ENCODE data around the gene BTBD9. TPM values are rescaled to one million over a fixed set of nuclear protein-coding genes. Genes with fewer than 3 reads are reported as not detected.

BTBD9 gene
- total and polyA plus RNA-seq, 2 donors (not counting 1 experiment from before 2014, with no cell fraction given) = 4.1 to 48.9 TPM

GRCh38 chr6:38508894-38509293, 130.8 kb downstream of the BTBD9 start:
- H3K27ac ChIP-seq (ENCODE audit: low read length in 2 of 2) = no peak overlapping the region
- no peak overlapping the region for H3K4me3 ChIP-seq (ENCODE audit: control extremely low read depth in 1 of 5, extremely low read depth in 1 of 5, insufficient read depth in 1 of 5, low read depth in 2 of 5, low read length in 4 of 5)
- Mint-ChIP-seq H3K27me3 (no peaks in the 10 kb centered on the region), H3K9me3 (ENCODE audit: insufficient read depth) (no peaks in the 10 kb centered on the region), H3K4me1 (no peaks in the 10 kb centered on the region), H3K4me3 (no peak overlapping the region), H3K27ac (no peak overlapping the region)
- ChIA-PET POLR2A (no interaction called here), CTCF (interaction anchor here (0.8 kb wide), 1 partner anchor 12 kb away, joined by 3 read pairs; no protein-coding TSS in a partner anchor)
- H3K4me1 ChIP-seq (ENCODE audit: control insufficient read depth in 2 of 2, insufficient read depth in 2 of 2, low read length in 2 of 2) = no peaks in the 10 kb centered on the region
- no peaks in the 10 kb centered on the region for H3K9me3 ChIP-seq (ENCODE audit: control extremely low read depth in 1 of 3, control insufficient read depth in 2 of 3, insufficient read depth in 1 of 3, low read length in 2 of 3)
- no peaks in the 10 kb centered on the region for H3K79me2 ChIP-seq (ENCODE audit: control insufficient read depth, insufficient read depth, low read length)
- H3K36me3 ChIP-seq (replicated peaks in 1 of 2; ENCODE audit: control extremely low read depth in 1 of 2, control insufficient read depth in 1 of 2, extremely low read depth in 1 of 2, insufficient read depth in 2 of 2, low read length in 1 of 2) = no peaks in the 10 kb centered on the region
- H3K27me3 ChIP-seq (replicated peaks in 1 of 4; ENCODE audit: control extremely low read depth in 1 of 4, control insufficient read depth in 3 of 4, insufficient read depth in 4 of 4, low read length in 3 of 4) = no peaks in the 10 kb centered on the region
- H3K9ac ChIP-seq (ENCODE audit: low read length) = no peak overlapping the region
- H3K4me2 ChIP-seq (replicated peaks; ENCODE audit: low read depth, low read length, poor library complexity, severe bottlenecking) = no peak overlapping the region
- TF ChIP-seq CTCF (IDR thresholded peaks at IDR 0.05) = no peak
- TF ChIP-seq EZH2 (IDR thresholded peaks at IDR 0.05; ENCODE audit: borderline replicate concordance, insufficient read depth, low read depth, low read length, poor library complexity, severe bottlenecking) = no peak
- intact Hi-C loops (cut with micrococcal nuclease) = no loop called here
- ATAC-seq (ENCODE audit: low read depth) (no peak), DNase-seq (no peak)
- peaks cover 3% of the 10 kb centered on the region for H4K20me1 ChIP-seq (ENCODE audit: control insufficient read depth, insufficient read depth, low read length, poor library complexity, severe bottlenecking)
- H2AFZ ChIP-seq (ENCODE audit: insufficient read depth, low read depth, low read length, poor library complexity, severe bottlenecking) = no peak overlapping the region

DNA sequence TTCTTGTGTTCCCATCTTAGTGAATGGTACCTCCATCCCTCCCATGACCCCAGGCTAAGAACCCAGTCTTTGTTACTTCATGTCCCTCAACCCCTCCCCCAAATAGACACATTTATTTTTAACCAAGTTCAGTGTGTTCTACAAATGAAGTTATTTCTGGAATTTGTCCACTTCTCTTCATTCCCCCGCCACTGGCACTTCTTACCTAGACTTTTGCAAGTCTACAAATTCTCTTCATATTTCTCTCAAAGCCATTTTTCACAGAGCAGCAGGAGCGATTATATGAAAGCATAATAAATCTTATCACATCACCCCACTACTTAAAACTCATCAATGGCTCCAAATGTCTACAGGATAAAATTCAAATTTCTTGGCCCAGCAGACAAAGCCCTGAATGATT, 131.4 kb downstream of the BTBD9 start:
- Mint-ChIP-seq H3K4me1 (no peaks in the 10 kb centered on the region), H3K4me3 (no peak overlapping the region), H3K27ac (no peak overlapping the region), H3K9me3 (ENCODE audit: insufficient read depth) (no peaks in the 10 kb centered on the region), H3K27me3 (no peaks in the 10 kb centered on the region)
- no peaks in the 10 kb centered on the region for H3K9me3 ChIP-seq (ENCODE audit: control extremely low read depth in 1 of 3, control insufficient read depth in 2 of 3, insufficient read depth in 1 of 3, low read length in 2 of 3)
- no peak overlapping the region for H2AFZ ChIP-seq (ENCODE audit: insufficient read depth, low read depth, low read length, poor library complexity, severe bottlenecking)
- ChIA-PET POLR2A (interaction anchor here (0.7 kb wide), 1 partner anchor 31 kb away, joined by 6 read pairs; no protein-coding TSS in a partner anchor), CTCF (no interaction called here)
- H3K4me2 ChIP-seq (replicated peaks; ENCODE audit: low read depth, low read length, poor library complexity, severe bottlenecking) = no peak overlapping the region
- intact Hi-C loops (cut with micrococcal nuclease) = no loop called here
- no peak overlapping the region for H3K27ac ChIP-seq (ENCODE audit: low read length in 2 of 2)
- ATAC-seq (ENCODE audit: low read depth) (no peak), DNase-seq (no peak)
- no peaks in the 10 kb centered on the region for H4K20me1 ChIP-seq (ENCODE audit: control insufficient read depth, insufficient read depth, low read length, poor library complexity, severe bottlenecking)
- no peak overlapping the region for H3K9ac ChIP-seq (ENCODE audit: low read length)
- whole genome bisulfite sequencing (ENCODE audit: insufficient coverage) = 85% methylated on average over 2 of the region's 2 CpGs
- TF ChIP-seq CTCF (IDR thresholded peaks at IDR 0.05) (no peak), EZH2 (IDR thresholded peaks at IDR 0.05; ENCODE audit: borderline replicate concordance, insufficient read depth, low read depth, low read length, poor library complexity, severe bottlenecking) (no peak)
- no peaks in the 10 kb centered on the region for H3K27me3 ChIP-seq (replicated peaks in 1 of 4; ENCODE audit: control extremely low read depth in 1 of 4, control insufficient read depth in 3 of 4, insufficient read depth in 4 of 4, low read length in 3 of 4)
- H3K4me3 ChIP-seq (ENCODE audit: control extremely low read depth in 1 of 5, extremely low read depth in 1 of 5, insufficient read depth in 1 of 5, low read depth in 2 of 5, low read length in 4 of 5) = no peak overlapping the region
- H3K36me3 ChIP-seq (replicated peaks in 1 of 2; ENCODE audit: control extremely low read depth in 1 of 2, control insufficient read depth in 1 of 2, extremely low read depth in 1 of 2, insufficient read depth in 2 of 2, low read length in 1 of 2) = no peaks in the 10 kb centered on the region
- no peaks in the 10 kb centered on the region for H3K4me1 ChIP-seq (ENCODE audit: control insufficient read depth in 2 of 2, insufficient read depth in 2 of 2, low read length in 2 of 2)
- H3K79me2 ChIP-seq (ENCODE audit: control insufficient read depth, insufficient read depth, low read length) = no peaks in the 10 kb centered on the region

Measured in B cell (primary cell).